EH (cell line): ENCODE results near the gene LYRM7.
"Not testable (repeated sequence)": the region's sequence is repeated elsewhere in the genome, so short reads cannot be mapped to it uniquely, and the experiment has no call there.

Experiments
- DNase-seq: peaks from one replicate; pipeline ENCODE4 v3.0.0-alpha.2; 2015; ENCODE audit warnings: low read depth

The LYRM7 gene

GRCh38 chr5:131170540-131171275 lies at the start of gene LYRM7:
Gene LYRM7 (plus strand): TSS chr5:131170944. CDS start chr5:131171021, 77 bp downstream.
- peak; percentile 100 for DNase-seq

- DNase-seq: not testable (repeated sequence)
Measured at GRCh38 chr5:131127244-131127643, 43.5 kb upstream of the LYRM7 start.

GRCh38 chr5:131129306-131129705 lies 41.4 kb upstream of the LYRM7 start:
- DNase-seq: no peak

GRCh38 chr5:131133091-131133490 lies 37.7 kb upstream of the LYRM7 start:
- not testable (repeated sequence) for DNase-seq

- DNase-seq: not testable (repeated sequence)
Measured at GRCh38 chr5:131138406-131138805, 32.3 kb upstream of the LYRM7 start.

GRCh38 chr5:131139321-131139720 lies 31.4 kb upstream of the LYRM7 start:
- DNase-seq: no peak

- no peak for DNase-seq
Measured at GRCh38 chr5:131142970-131143617, 27.6 kb upstream of the LYRM7 start.

GRCh38 chr5:131147258-131147657 lies 23.5 kb upstream of the LYRM7 start:
- peak; percentile 6 for DNase-seq

- no peak for DNase-seq
Measured at GRCh38 chr5:131148835-131149234, 21.9 kb upstream of the LYRM7 start.

GRCh38 chr5:131150408-131150807 lies 20.3 kb upstream of the LYRM7 start:
- DNase-seq: no peak

- no peak for DNase-seq
Measured at GRCh38 chr5:131151216-131151615, 19.5 kb upstream of the LYRM7 start.

GRCh38 chr5:131156385-131156784 lies 14.4 kb upstream of the LYRM7 start:
- DNase-seq: no peak

GRCh38 chr5:131156957-131157356 lies 13.8 kb upstream of the LYRM7 start:
- no peak for DNase-seq

- no peak for DNase-seq
Measured at GRCh38 chr5:131160134-131160533, 10.6 kb upstream of the LYRM7 start.

GRCh38 chr5:131163276-131164119 lies 7.2 kb upstream of the LYRM7 start:
- DNase-seq: peak; percentile 41

- peak; percentile 82 for DNase-seq
Measured at GRCh38 chr5:131164191-131165118, 6.3 kb upstream of the LYRM7 start.

- peak; percentile 88 for DNase-seq
Measured at GRCh38 chr5:131165119-131165727, 5.5 kb upstream of the LYRM7 start, which contains the start of gene HINT1. Gene HINT1 (minus strand): TSS chr5:131165256. CDS start chr5:131165205, 51 bp downstream.

- DNase-seq: no peak
Measured at GRCh38 chr5:131167615-131168014, 3.1 kb upstream of the LYRM7 start.

- DNase-seq: no peak
Measured at GRCh38 chr5:131169810-131170539, 769 bp upstream of the LYRM7 start.

- DNase-seq: peak; percentile 1
Measured at GRCh38 chr5:131171276-131171810, 599 bp downstream of the LYRM7 start.
